SK-N-SH treated with all-trans-retinoic acid at 6 μM for 48 hours (cell line): ENCODE measurements around the gene SPOPL.

ENCODE experiments used
- CREB5 ChIP-seq: fragments of 250-450 bp; sonication (Bioruptor Pico); IDR thresholded peaks from 2 replicates; pipeline ENCODE4 v1.5.1; 2020; ENCODE audit warnings: low read depth, mild to moderate bottlenecking, moderate library complexity
- PPARA ChIP-seq: fragments of 250-450 bp; sonication (Bioruptor Pico); IDR thresholded peaks from 2 replicates; pipeline ENCODE4 v1.5.0; 2020; ENCODE audit warnings: mild to moderate bottlenecking, borderline replicate concordance
- ZFP30 ChIP-seq: fragments of 450-650 bp; formaldehyde crosslinking; IDR thresholded peaks from 2 replicates; pipeline ENCODE4 v1.5.0; 2022; ENCODE audit warnings: mild to moderate bottlenecking, moderate library complexity
- TF ChIP-seq, protein P1 (sequence below): fragments of 250-450 bp; sonication (Bioruptor Pico); IDR thresholded peaks from 2 replicates; pipeline ENCODE4 v1.8.0; 2020; ENCODE audit warnings: mild to moderate bottlenecking, moderate library complexity, borderline replicate concordance
- TF ChIP-seq, protein P2 (sequence below): fragments of 250-450 bp; sonication (Bioruptor Pico); IDR thresholded peaks from 2 replicates; pipeline ENCODE4 v1.5.1; 2021; ENCODE audit warnings: mild to moderate bottlenecking, moderate library complexity

- TF ChIP-seq ZFP30 (CRISPR knock-in tag) (no peak), CREB5 (CRISPR knock-in tag) (no peak), PPARA (no peak)
- TF ChIP-seq, protein P1, sequence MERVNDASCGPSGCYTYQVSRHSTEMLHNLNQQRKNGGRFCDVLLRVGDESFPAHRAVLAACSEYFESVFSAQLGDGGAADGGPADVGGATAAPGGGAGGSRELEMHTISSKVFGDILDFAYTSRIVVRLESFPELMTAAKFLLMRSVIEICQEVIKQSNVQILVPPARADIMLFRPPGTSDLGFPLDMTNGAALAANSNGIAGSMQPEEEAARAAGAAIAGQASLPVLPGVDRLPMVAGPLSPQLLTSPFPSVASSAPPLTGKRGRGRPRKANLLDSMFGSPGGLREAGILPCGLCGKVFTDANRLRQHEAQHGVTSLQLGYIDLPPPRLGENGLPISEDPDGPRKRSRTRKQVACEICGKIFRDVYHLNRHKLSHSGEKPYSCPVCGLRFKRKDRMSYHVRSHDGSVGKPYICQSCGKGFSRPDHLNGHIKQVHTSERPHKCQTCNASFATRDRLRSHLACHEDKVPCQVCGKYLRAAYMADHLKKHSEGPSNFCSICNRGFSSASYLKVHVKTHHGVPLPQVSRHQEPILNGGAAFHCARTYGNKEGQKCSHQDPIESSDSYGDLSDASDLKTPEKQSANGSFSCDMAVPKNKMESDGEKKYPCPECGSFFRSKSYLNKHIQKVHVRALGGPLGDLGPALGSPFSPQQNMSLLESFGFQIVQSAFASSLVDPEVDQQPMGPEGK (CRISPR knock-in tag): no peak
- TF ChIP-seq, protein P2, sequence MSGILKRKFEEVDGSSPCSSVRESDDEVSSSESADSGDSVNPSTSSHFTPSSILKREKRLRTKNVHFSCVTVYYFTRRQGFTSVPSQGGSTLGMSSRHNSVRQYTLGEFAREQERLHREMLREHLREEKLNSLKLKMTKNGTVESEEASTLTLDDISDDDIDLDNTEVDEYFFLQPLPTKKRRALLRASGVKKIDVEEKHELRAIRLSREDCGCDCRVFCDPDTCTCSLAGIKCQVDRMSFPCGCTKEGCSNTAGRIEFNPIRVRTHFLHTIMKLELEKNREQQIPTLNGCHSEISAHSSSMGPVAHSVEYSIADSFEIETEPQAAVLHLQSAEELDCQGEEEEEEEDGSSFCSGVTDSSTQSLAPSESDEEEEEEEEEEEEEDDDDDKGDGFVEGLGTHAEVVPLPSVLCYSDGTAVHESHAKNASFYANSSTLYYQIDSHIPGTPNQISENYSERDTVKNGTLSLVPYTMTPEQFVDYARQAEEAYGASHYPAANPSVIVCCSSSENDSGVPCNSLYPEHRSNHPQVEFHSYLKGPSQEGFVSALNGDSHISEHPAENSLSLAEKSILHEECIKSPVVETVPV (CRISPR knock-in tag): no peak
Measured at GRCh38 chr2:138493334-138493733, 8.2 kb upstream of the SPOPL start.
